Cardiac fibroblast (primary cell): ENCODE measurements around the gene TOR1AIP2.

Source experiments
- DNase-seq, 2 donors: peaks; one replicate each; pipeline versions ENCODE4 v3.0.0 to v3.0.0-alpha.2; 2010; ENCODE audit warnings: low read depth in 2 of 2
- H3K4me3 ChIP-seq, 2 donors: replicated peaks in 1 of 2; 1 replicate in 1 of 2; 2 replicates in 1 of 2; pipeline ENCODE4 v1.5.1; 2011; ENCODE audit warnings: low read depth in 2 of 2, low read length in 2 of 2, mild to moderate bottlenecking in 2 of 2, moderate library complexity in 1 of 2
- CTCF ChIP-seq: IDR thresholded peaks from one replicate; pipeline ENCODE4 v1.5.1; 2011; ENCODE audit warnings: low read depth, mild to moderate bottlenecking, low read length, inconsistent platforms

Gene TOR1AIP2

GRCh38 chr1:179877586-179878265 is at the start of gene TOR1AIP2:
TSS of gene TOR1AIP2 (minus strand) at chr1:179877803. CDS start at chr1:179852665, 25,138 bp downstream.
- peak; percentile 81 to 82 for DNase-seq
- no peak for TF ChIP-seq CTCF
- peak within 1 kb of the TSS; percentile 67 to 74 for H3K4me3 ChIP-seq

DNA sequence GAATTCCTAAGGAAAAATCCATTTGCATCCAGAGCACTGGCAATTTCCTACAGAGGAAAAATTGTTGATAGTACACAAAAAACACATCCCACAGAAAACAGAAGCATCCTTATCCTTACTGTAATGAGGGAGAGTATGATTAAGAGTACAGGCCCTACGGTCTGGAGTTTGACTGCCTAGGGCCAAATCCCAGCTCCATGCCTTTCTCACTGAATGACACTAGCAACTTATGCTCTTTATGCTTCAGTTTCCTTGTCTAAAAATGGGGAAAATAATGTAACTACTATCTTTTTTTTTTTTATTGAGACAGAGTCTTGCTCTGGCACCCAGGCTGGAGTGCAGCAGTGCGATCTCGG is 49.2 kb upstream of the TOR1AIP2 start:
- no peak overlapping the region for H3K4me3 ChIP-seq
- TF ChIP-seq CTCF = no peak

DNA sequence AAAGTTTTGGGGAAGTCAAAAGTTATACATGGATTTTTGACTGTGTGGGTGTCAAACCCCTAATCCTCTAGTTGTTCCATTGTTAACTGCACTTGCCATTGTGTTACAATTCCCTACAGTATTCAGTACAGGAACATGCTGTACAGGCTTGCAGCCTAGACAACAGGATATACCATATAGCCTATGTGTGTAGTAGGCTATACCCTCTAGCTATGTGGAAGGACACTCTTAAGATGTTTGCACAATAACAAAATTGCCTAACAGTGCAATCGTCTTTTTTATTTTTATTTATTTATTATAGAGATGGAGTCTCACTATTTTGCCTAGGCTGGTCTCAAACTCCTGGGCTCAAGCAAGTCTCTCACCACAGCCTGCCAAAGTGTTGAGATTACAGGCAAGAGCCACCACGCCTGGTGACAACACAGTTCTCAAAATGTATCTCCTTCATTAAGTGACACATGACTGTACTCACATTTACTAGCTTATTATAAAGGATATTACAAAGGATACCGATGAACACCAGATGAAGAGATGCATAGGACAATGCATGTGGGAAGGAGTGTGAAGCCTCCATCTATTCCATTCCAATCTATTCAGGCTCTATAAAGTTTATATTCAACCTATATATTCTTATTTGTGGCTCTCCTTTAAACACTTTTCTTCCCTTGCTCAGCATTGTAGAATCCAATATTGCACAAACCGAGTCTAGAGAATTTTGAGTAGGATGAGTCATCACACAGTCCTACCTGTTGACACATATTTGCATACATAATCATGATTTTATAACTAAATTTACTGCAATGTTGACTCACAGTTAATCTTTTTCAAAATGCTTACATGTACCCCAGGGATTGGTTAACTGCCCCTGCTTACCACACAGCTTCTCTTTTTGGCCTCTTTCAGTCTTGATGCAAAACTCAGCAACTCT is 48.6 kb upstream of the TOR1AIP2 start:
- DNase-seq = peak; percentile 67 to 93
- TF ChIP-seq CTCF = no peak
- H3K4me3 ChIP-seq = no peak overlapping the region

More for the DNA sequence above, 49.2 kb upstream of the TOR1AIP2 start:
- no peak for DNase-seq

DNA sequence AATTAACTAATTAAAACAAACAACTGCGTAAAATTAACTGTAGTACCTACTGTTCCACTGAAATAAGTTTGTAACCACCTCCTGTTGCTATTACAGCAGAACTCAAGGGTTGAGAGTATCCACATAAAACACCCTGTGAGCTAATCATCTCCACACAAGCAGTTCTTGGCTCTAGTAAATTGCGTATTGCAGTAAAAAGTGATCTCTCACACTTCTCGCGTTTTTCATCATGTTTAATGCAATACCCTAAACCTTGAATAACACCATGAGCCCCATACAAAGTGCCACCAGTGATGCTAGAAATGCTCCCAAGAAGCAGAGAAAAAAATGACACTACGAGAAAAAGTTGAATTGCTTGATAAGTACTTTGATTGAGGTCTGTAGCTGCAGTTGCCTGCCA is 47.7 kb upstream of the TOR1AIP2 start:
- TF ChIP-seq CTCF = no peak
- no peak for DNase-seq
- no peak overlapping the region for H3K4me3 ChIP-seq

- TF ChIP-seq CTCF = no peak
- no peak for DNase-seq
- no peak overlapping the region for H3K4me3 ChIP-seq
Measured at GRCh38 chr1:179924268-179924667, 46.7 kb upstream of the TOR1AIP2 start.

- no peak for DNase-seq
- TF ChIP-seq CTCF = no peak
- H3K4me3 ChIP-seq = no peak overlapping the region
Measured at GRCh38 chr1:179923029-179923428, 45.4 kb upstream of the TOR1AIP2 start.
